Hepatocyte (in vitro differentiated cells): ENCODE results near the gene RAP1GAP2.

ENCODE experiments used
- CTCF ChIP-seq: fragments of 200-600 bp; sonication (generic); IDR thresholded peaks from 2 replicates; pipeline ENCODE4 v1.5.1; 2016; ENCODE audit warnings: antibody characterized with exemption, mild to moderate bottlenecking; ENCODE audit not compliant: poor library complexity
- EZH2phosphoT487 ChIP-seq: fragments of 200-600 bp; sonication (generic); IDR thresholded peaks from one replicate; pipeline ENCODE4 v1.6.1; 2018; ENCODE audit warnings: antibody characterized with exemption, mild to moderate bottlenecking, low read depth, moderate library complexity; ENCODE audit not compliant: unreplicated experiment, severe bottlenecking

GRCh38 chr17:2965621-2966595 is 169.7 kb downstream of the RAP1GAP2 start:
- TF ChIP-seq CTCF: no peak
- TF ChIP-seq EZH2phosphoT487: no peak
